Measurements from ENCODE around the gene FRAS1.

GRCh38 chr4:78205591-78205990, 148.5 kb downstream of the FRAS1 start:
- TF ChIP-seq CTCF (IDR thresholded peaks at IDR 0.05; ENCODE audit: extremely low read depth in 1 of 2, insufficient read depth in 1 of 2, low read depth in 1 of 2, low read length in 2 of 2) (no peak), POLR2A (IDR thresholded peaks at IDR 0.05; ENCODE audit: low read depth, low read length) (no peak), EZH2 (IDR thresholded peaks at IDR 0.05; ENCODE audit: borderline replicate concordance, low read depth, low read length, severe bottlenecking) (no peak), POLR2AphosphoS5 (IDR thresholded peaks at IDR 0.05; ENCODE audit: insufficient read depth, low read depth, low read length) (no peak), MYC (IDR thresholded peaks at IDR 0.05; ENCODE audit: low read depth, low read length) (no peak), MAX (IDR thresholded peaks at IDR 0.05; ENCODE audit: insufficient read depth, insufficient read length) (no peak), JUN (IDR thresholded peaks at IDR 0.05; ENCODE audit: borderline replicate concordance, insufficient read depth, insufficient read length, low read depth) (no peak)

All from endothelial cell of umbilical vein (primary cell).